Measurements from ENCODE around the gene CDH4. TPM values are rescaled to one million over a fixed set of nuclear protein-coding genes. Genes with fewer than 3 reads are reported as not detected.

Gene CDH4
- total RNA-seq, 2 donors from 2014 or later, result 0.05 to 2.2 TPM

- no peak overlapping the region for H3K4me3 ChIP-seq
- H3K9me3 ChIP-seq, result no peaks in the 10 kb centered on the region
- DNase-seq (ENCODE audit: low spot score), result no peak
- no peaks in the 10 kb centered on the region for H3K36me3 ChIP-seq
- intact Hi-C loops (cut with DNase I), result no loop called here
- H3K27me3 ChIP-seq (replicated peaks; ENCODE audit: insufficient read depth), result no peaks in the 10 kb centered on the region
- TF ChIP-seq POLR2A (IDR thresholded peaks at IDR 0.05) (no peak), POLR2AphosphoS5 (IDR thresholded peaks at IDR 0.05) (no peak)
- TF ChIP-seq, protein P1, sequence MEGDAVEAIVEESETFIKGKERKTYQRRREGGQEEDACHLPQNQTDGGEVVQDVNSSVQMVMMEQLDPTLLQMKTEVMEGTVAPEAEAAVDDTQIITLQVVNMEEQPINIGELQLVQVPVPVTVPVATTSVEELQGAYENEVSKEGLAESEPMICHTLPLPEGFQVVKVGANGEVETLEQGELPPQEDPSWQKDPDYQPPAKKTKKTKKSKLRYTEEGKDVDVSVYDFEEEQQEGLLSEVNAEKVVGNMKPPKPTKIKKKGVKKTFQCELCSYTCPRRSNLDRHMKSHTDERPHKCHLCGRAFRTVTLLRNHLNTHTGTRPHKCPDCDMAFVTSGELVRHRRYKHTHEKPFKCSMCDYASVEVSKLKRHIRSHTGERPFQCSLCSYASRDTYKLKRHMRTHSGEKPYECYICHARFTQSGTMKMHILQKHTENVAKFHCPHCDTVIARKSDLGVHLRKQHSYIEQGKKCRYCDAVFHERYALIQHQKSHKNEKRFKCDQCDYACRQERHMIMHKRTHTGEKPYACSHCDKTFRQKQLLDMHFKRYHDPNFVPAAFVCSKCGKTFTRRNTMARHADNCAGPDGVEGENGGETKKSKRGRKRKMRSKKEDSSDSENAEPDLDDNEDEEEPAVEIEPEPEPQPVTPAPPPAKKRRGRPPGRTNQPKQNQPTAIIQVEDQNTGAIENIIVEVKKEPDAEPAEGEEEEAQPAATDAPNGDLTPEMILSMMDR (IDR thresholded peaks at IDR 0.05), result no peak
- no peaks in the 10 kb centered on the region for H3K4me1 ChIP-seq (replicated peaks)
- WGBS, result 79% methylated on average over 20 of the region's 25 CpGs
- H3K27ac ChIP-seq, result no peak overlapping the region
These were observed 714.6 kb downstream of the CDH4 start for GRCh38 chr20:61966492-61967244.

GRCh38 chr20:61967300-61967699 is 715.2 kb downstream of the CDH4 start:
- no peak for DNase-seq (ENCODE audit: low spot score)
- H3K27ac ChIP-seq, result no peak overlapping the region
- H3K36me3 ChIP-seq, result no peaks in the 10 kb centered on the region
- no peaks in the 10 kb centered on the region for H3K4me1 ChIP-seq (replicated peaks)
- no peaks in the 10 kb centered on the region for H3K27me3 ChIP-seq (replicated peaks; ENCODE audit: insufficient read depth)
- no peaks in the 10 kb centered on the region for H3K9me3 ChIP-seq
- 56% methylated on average over 7 of the region's 7 CpGs for WGBS
- intact Hi-C loops (cut with DNase I), result no loop called here
- no peak for TF ChIP-seq POLR2AphosphoS5 (IDR thresholded peaks at IDR 0.05)
- TF ChIP-seq, protein P1 (IDR thresholded peaks at IDR 0.05), result no peak
- TF ChIP-seq POLR2A (IDR thresholded peaks at IDR 0.05), result no peak
- H3K4me3 ChIP-seq, result no peak overlapping the region

DNA sequence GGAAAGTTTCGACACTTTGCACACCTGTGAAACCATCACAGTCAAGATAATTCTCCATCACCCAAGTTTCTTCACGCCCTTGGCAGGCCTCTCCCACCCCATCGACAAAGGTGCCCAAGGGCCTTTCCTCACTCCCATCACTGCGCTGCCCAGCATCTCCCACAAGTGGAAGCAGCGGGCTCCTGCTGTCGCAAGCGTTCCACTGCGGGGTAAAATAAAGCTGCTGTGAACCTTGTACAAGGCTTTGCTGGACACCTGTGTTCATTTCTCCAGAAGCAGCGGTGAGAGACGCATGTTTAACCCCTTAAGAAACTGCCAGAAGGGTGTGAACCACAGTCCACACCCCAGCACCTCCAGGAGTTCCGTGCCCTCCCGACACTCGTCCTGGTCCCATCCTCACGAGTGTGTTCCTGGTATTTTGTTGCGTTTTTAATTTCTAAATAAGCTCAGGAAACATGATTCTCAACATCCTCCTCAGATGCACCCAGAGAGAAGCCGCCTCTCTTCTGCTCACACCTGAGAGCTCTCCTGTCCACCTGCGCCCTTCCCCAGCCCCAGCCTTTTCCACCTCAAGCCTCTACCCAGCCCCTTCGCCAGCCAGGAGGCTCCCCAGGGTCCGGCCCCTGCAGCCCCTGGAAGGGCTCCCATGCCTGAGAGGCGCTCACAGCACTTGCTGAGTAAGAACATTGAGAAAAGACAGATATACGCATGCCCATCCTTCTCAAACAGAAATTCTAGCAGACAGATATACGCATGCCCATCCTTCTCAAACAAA is 716.2 kb downstream of the CDH4 start:
- 75% methylated on average over 22 of the region's 22 CpGs for WGBS
- Histone ChIP-seq H3K4me3 (no peak overlapping the region), H3K27ac (no peak overlapping the region), H3K4me1 (replicated peaks) (no peaks in the 10 kb centered on the region), H3K36me3 (no peaks in the 10 kb centered on the region), H3K27me3 (replicated peaks; ENCODE audit: insufficient read depth) (no peaks in the 10 kb centered on the region), H3K9me3 (no peaks in the 10 kb centered on the region)
- intact Hi-C loops (cut with DNase I), result no loop called here
- DNase-seq (ENCODE audit: low spot score), result no peak
- TF ChIP-seq POLR2A (IDR thresholded peaks at IDR 0.05) (no peak), POLR2AphosphoS5 (IDR thresholded peaks at IDR 0.05) (no peak)
- TF ChIP-seq, protein P1 (IDR thresholded peaks at IDR 0.05), result no peak

DNA sequence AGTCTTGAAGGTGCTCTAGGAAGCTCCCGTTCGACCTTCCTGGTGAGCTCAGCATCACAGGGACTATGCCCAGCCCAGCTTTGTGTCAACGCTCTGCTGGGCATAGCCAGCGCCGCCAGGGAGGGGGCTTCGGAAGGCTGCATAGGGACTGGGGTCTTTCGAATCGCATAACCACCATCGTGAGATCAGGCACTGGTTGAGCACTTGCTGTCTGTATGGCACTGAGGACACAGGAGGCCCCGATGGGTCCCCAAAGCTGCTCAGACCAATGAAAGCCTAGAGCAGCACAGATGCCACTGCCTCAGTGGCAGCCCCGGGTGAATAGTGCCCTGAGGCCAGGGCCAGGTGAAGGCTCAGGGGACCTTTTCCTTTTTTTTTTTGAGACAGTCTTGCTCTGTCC is 716.9 kb downstream of the CDH4 start:
- no peak overlapping the region for H3K27ac ChIP-seq
- H3K4me1 ChIP-seq (replicated peaks), result no peaks in the 10 kb centered on the region
- no peak for DNase-seq (ENCODE audit: low spot score)
- no peak overlapping the region for H3K4me3 ChIP-seq
- peaks cover 0 to 3% of the 10 kb centered on the region in 2 donors for H3K36me3 ChIP-seq
- TF ChIP-seq POLR2AphosphoS5 (IDR thresholded peaks at IDR 0.05) (no peak), POLR2A (IDR thresholded peaks at IDR 0.05) (no peak)
- TF ChIP-seq, protein P1 (IDR thresholded peaks at IDR 0.05), result no peak
- H3K27me3 ChIP-seq (replicated peaks; ENCODE audit: insufficient read depth), result no peaks in the 10 kb centered on the region
- H3K9me3 ChIP-seq, result no peaks in the 10 kb centered on the region
- intact Hi-C loops (cut with DNase I), result no loop called here
- 81% methylated on average over 11 of the region's 11 CpGs for WGBS

Data from prostate gland (tissue), 2 donors.